PFSK-1 (cell line): ENCODE measurements around the gene PTRHD1.

Experiments used
- FOXP2 ChIP-seq: optimal IDR thresholded peaks from 2 replicates; pipeline ENCODE3; 2011; ENCODE audit warnings: borderline replicate concordance, control low read depth, inconsistent platforms; ENCODE audit not compliant: insufficient read depth; ENCODE audit errors: extremely low read length, extremely low read depth
- POLR2AphosphoS5 ChIP-seq: IDR thresholded peaks from 2 replicates; pipeline ENCODE4 v1.6.1; 2012; ENCODE audit warnings: low read depth, mild to moderate bottlenecking, control low read depth, low read length, moderate library complexity
- SIN3A ChIP-seq: IDR thresholded peaks from 2 replicates; pipeline ENCODE4 v1.6.1; 2012; ENCODE audit warnings: mild to moderate bottlenecking, low read length, moderate library complexity, borderline replicate concordance; ENCODE audit not compliant: insufficient read depth
- TAF1 ChIP-seq: IDR thresholded peaks from 2 replicates; pipeline ENCODE4 v1.6.1; 2012; ENCODE audit warnings: low read length, control low read depth, borderline replicate concordance; ENCODE audit not compliant: insufficient read depth
- TF ChIP-seq, protein P1 (sequence below), 2 experiments: IDR thresholded peaks; 2 replicates each; pipeline versions ENCODE4 v1.6.1 to v1.8.0; 2011 to 2012; ENCODE audit warnings: low read depth in 2 of 2, low read length in 2 of 2, control low read depth in 1 of 2, inconsistent platforms in 1 of 2, mild to moderate bottlenecking in 1 of 2, moderate library complexity in 1 of 2; ENCODE audit not compliant: insufficient read depth in 1 of 2

The PTRHD1 gene

GRCh38 chr2:24824071-24824588 is 30.9 kb upstream of the PTRHD1 start:
- TF ChIP-seq POLR2AphosphoS5: no peak
- TF ChIP-seq, protein P1, sequence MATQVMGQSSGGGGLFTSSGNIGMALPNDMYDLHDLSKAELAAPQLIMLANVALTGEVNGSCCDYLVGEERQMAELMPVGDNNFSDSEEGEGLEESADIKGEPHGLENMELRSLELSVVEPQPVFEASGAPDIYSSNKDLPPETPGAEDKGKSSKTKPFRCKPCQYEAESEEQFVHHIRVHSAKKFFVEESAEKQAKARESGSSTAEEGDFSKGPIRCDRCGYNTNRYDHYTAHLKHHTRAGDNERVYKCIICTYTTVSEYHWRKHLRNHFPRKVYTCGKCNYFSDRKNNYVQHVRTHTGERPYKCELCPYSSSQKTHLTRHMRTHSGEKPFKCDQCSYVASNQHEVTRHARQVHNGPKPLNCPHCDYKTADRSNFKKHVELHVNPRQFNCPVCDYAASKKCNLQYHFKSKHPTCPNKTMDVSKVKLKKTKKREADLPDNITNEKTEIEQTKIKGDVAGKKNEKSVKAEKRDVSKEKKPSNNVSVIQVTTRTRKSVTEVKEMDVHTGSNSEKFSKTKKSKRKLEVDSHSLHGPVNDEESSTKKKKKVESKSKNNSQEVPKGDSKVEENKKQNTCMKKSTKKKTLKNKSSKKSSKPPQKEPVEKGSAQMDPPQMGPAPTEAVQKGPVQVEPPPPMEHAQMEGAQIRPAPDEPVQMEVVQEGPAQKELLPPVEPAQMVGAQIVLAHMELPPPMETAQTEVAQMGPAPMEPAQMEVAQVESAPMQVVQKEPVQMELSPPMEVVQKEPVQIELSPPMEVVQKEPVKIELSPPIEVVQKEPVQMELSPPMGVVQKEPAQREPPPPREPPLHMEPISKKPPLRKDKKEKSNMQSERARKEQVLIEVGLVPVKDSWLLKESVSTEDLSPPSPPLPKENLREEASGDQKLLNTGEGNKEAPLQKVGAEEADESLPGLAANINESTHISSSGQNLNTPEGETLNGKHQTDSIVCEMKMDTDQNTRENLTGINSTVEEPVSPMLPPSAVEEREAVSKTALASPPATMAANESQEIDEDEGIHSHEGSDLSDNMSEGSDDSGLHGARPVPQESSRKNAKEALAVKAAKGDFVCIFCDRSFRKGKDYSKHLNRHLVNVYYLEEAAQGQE (IDR thresholded peaks at IDR 0.05; ENCODE audit: insufficient read depth in 1 of 2, low read depth in 2 of 2, low read length in 2 of 2): no peak
- TF ChIP-seq SIN3A: no peak
- TF ChIP-seq TAF1: no peak
- no peak for TF ChIP-seq FOXP2

- TF ChIP-seq POLR2AphosphoS5: no peak
- no peak for TF ChIP-seq SIN3A
- TF ChIP-seq, protein P1 (IDR thresholded peaks at IDR 0.05; ENCODE audit: insufficient read depth in 1 of 2, low read depth in 2 of 2, low read length in 2 of 2): no peak
- TF ChIP-seq FOXP2: no peak
- TF ChIP-seq TAF1: no peak
Observed at GRCh38 chr2:24822049-24822706, 29.0 kb upstream of the PTRHD1 start.

- TF ChIP-seq SIN3A: no peak
- no peak for TF ChIP-seq POLR2AphosphoS5
- no peak for TF ChIP-seq FOXP2
- TF ChIP-seq, protein P1 (IDR thresholded peaks at IDR 0.05; ENCODE audit: insufficient read depth in 1 of 2, low read depth in 2 of 2, low read length in 2 of 2): no peak
- no peak for TF ChIP-seq TAF1
Observed at GRCh38 chr2:24821433-24821891, 28.3 kb upstream of the PTRHD1 start.

DNA sequence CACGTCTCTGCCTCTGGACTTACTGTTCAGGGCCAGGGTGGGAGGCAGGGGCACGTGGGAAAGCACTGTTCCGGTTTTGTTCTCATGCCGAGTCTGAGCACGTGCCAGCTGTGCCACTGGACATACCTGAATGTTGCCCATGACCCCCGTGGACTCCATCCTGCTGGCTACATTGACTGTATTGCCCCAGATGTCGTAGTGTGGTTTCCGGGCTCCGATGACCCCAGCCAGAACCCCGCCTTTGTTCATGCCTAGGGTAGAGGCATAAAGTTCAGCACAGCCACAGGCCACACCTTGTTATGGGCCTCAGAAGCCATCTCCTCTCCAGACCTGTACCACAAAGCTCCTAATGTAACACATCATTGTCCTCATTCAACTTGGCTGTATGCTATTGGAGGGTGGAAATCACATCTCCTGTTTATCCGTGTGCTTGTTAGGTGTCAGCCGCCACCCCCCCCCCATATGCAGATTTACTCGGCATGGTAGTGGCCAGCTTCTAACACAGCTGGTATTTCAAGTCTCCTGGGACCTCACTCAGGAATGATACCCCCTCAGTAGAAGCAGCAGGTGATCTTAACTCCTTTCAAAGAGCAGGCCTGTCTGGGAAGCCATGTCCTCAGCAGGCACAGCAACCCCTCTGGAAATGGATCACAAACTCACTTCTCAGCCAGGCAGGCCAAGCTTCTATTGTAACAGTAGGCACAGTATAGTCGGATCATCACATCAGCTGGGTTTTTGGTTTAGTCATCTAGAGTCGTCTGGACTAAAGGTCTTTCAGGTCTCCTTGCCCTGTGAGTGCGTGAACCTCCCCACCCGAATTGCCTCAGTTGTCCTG is 27.6 kb upstream of the PTRHD1 start:
- TF ChIP-seq POLR2AphosphoS5 (no peak), FOXP2 (no peak), SIN3A (no peak), TAF1 (no peak)
- TF ChIP-seq, protein P1 (IDR thresholded peaks at IDR 0.05; ENCODE audit: insufficient read depth in 1 of 2, low read depth in 2 of 2, low read length in 2 of 2): no peak
